ENCODE measurements around the gene IL12A.

The IL12A gene

GRCh38 chr3:160023476-160023875 lies 34.8 kb downstream of the IL12A start:
- DNase-seq (ENCODE audit: extremely low read depth in 1 of 2, low read depth in 1 of 2): no peak

GRCh38 chr3:160027541-160028195 lies 39.0 kb downstream of the IL12A start:
- DNase-seq (ENCODE audit: extremely low read depth in 1 of 2, low read depth in 1 of 2): no peak

DNA sequence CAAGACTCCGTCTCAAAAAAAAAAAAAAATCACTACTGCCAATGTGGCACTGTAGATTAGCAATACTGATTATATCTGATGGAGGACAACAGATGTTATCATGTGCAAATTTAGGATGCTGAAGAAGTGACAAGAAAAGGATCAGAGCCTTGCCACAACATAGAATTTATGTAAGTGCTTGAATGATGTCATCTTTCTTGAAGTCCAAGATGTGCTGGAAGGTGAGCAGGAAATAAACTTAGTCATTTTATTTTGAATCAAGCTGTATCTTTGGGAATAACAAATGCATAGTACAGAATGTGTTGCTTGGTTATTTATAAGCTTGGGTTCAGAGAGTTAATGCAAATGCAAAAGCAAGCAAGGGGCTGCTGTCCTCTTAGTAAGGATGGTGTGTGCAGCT lies 47.1 kb downstream of the IL12A start:
- DNase-seq (ENCODE audit: extremely low read depth in 1 of 2, low read depth in 1 of 2): no peak

- DNase-seq (ENCODE audit: extremely low read depth in 1 of 2, low read depth in 1 of 2): no peak
These were observed 50.4 kb downstream of the IL12A start for GRCh38 chr3:160038862-160039562.

DNA sequence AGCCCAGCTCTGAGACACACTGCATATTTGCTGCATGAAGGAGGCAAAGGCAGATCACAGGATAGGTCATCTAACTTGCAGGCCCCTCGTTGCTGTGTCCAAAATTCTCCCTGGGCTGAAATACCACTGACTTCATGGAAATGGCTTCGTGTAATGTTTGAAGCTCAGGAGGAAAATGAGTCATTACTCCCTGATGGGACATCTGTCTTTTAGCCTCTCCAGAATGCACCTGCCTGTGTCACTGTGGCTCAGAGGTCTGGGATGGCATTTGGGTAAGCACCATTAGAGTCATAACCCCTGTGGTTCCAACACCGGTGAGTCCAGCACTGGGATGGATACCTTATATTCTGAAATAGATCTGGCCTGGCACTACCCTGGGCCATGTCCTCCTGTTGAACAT lies 51.5 kb downstream of the IL12A start:
- no peak for DNase-seq (ENCODE audit: extremely low read depth in 1 of 2, low read depth in 1 of 2)

GRCh38 chr3:160041465-160041864 lies 52.8 kb downstream of the IL12A start:
- no peak for DNase-seq (ENCODE audit: extremely low read depth in 1 of 2, low read depth in 1 of 2)

DNA sequence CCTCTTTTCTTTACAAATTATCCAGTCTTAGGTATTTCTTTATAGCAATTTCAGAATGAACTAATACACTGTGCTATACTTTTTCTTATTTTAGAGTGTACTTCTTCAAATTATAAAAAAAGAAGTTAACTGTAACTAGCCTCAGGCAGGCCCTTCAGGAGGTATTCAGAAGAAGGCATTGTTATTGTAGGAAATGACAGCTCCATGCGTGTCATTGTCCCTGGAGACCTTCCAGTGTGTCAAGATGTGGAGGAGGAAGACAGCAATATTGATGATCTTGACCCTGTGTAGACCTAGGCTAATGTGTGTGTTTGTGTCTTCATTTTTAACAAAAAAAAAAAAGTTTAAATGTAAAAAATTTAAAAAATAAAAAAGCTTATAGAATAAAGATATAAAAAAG lies 55.5 kb downstream of the IL12A start:
- DNase-seq (ENCODE audit: extremely low read depth in 1 of 2, low read depth in 1 of 2): no peak

Measured in stimulated activated CD8-positive, alpha-beta memory T cell treated with anti-CD3 and anti-CD28 coated beads, Interleukin-7, amount 100 ng/mL, for 48 hours (primary cell).